ENCODE measurements around the gene ATG101. TPM values are rescaled to one million over a fixed set of nuclear protein-coding genes. Genes with fewer than 3 reads are reported as not detected.

Gene ATG101
- total and polyA plus RNA-seq, 4 donors, result 12.9 to 31.8 (median 29.4) TPM

DNA sequence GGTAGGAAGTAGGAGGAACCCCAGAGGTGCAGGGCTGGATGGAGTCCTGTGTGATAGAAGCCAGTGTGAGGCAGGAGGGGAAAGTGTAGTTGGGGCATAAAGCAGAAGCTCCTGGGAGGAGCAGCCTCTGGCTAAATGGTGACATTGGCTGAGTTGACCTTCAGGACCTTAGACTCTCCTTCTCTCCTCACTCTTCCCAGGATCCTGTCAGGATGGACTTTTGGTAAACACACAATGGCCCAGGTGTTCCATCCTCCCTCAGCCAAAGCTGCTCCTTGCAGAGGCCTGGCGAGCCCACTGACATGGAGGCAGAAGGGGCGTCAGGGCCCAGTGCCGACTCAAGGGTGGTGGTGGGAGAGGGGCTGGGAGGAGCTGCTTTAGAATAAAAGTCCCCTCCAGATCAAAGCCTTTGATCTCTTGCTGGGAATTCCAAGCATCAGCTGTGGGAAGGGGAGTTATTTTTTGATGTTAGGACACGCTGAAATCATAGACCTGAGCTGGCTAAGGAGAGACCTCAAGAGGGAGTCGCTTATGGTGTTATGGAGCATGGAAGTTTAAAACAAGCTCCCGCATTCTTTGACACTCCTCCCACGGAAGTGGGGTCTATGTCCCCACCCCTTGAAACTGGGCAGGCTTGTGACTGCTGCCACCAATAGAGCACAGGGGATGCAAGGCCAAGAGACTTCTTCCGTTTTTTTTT, 53.9 kb downstream of the ATG101 start:
- H3K27ac ChIP-seq (ENCODE audit: low read depth in 1 of 2, low read length in 2 of 2), result no peak overlapping the region
- H3K9me3 ChIP-seq (ENCODE audit: control insufficient read depth in 4 of 4, low read length in 3 of 4), result no peaks in the 10 kb centered on the region
- no peaks in the 10 kb centered on the region for H3K36me3 ChIP-seq (ENCODE audit: control insufficient read depth in 4 of 4, insufficient read depth in 3 of 4, low read depth in 1 of 4, low read length in 3 of 4)
- no peak for DNase-seq (ENCODE audit: low spot score)
- TF ChIP-seq TAF1 (conservative IDR thresholded peaks at IDR 0.05), result no peak
- TF ChIP-seq EGR1 (IDR thresholded peaks at IDR 0.05; ENCODE audit: low read depth in 2 of 2), result no peak
- no peak for TF ChIP-seq YY1 (IDR thresholded peaks at IDR 0.05)
- TF ChIP-seq, protein P1, sequence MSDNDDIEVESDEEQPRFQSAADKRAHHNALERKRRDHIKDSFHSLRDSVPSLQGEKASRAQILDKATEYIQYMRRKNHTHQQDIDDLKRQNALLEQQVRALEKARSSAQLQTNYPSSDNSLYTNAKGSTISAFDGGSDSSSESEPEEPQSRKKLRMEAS (IDR thresholded peaks at IDR 0.05), result no peak
- no peak for TF ChIP-seq NR2F2 (IDR thresholded peaks at IDR 0.05)
- TF ChIP-seq, protein P2, sequence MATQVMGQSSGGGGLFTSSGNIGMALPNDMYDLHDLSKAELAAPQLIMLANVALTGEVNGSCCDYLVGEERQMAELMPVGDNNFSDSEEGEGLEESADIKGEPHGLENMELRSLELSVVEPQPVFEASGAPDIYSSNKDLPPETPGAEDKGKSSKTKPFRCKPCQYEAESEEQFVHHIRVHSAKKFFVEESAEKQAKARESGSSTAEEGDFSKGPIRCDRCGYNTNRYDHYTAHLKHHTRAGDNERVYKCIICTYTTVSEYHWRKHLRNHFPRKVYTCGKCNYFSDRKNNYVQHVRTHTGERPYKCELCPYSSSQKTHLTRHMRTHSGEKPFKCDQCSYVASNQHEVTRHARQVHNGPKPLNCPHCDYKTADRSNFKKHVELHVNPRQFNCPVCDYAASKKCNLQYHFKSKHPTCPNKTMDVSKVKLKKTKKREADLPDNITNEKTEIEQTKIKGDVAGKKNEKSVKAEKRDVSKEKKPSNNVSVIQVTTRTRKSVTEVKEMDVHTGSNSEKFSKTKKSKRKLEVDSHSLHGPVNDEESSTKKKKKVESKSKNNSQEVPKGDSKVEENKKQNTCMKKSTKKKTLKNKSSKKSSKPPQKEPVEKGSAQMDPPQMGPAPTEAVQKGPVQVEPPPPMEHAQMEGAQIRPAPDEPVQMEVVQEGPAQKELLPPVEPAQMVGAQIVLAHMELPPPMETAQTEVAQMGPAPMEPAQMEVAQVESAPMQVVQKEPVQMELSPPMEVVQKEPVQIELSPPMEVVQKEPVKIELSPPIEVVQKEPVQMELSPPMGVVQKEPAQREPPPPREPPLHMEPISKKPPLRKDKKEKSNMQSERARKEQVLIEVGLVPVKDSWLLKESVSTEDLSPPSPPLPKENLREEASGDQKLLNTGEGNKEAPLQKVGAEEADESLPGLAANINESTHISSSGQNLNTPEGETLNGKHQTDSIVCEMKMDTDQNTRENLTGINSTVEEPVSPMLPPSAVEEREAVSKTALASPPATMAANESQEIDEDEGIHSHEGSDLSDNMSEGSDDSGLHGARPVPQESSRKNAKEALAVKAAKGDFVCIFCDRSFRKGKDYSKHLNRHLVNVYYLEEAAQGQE (IDR thresholded peaks at IDR 0.05), result no peak
- TF ChIP-seq HNF4A (conservative IDR thresholded peaks at IDR 0.05), result no peak
- H3K27me3 ChIP-seq (ENCODE audit: control insufficient read depth in 4 of 4, insufficient read depth in 4 of 4, low read length in 3 of 4), result no peaks in the 10 kb centered on the region
- no peak overlapping the region for H3K9ac ChIP-seq (ENCODE audit: low read depth in 1 of 2, low read length in 2 of 2)
- peaks cover 10 to 34% (median 28%) of the 10 kb centered on the region in 4 donors for H3K4me1 ChIP-seq (ENCODE audit: control insufficient read depth in 4 of 4, insufficient read depth in 4 of 4, low read length in 3 of 4)
- no peak overlapping the region for H3K4me3 ChIP-seq (ENCODE audit: low read depth in 1 of 3, low read length in 3 of 3)
- 85% methylated on average over 8 of the region's 8 CpGs for WGBS

DNA sequence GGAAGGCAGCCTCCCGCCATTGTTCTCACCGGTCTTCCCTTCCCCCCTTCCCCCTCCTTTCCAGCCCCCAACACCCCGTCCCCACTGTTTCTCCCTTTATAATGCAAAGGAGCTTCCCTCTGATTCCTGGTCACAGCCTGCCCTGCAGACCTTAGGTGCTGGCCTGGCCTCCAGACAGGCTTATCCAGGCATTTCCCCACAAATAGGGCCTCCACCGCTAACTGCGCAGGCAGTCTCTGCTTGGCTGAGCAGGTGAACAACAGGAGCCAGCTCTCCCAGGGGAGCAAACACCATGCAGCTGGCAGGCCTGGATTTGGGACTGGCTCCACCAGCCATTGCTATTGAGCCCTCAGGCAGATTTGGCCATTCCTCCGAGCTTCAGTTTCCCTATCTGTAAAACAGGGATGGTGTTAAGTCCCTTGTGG, 55.7 kb downstream of the ATG101 start:
- WGBS, result 84% methylated on average over 6 of the region's 6 CpGs
- TF ChIP-seq FOXA1 (IDR thresholded peaks at IDR 0.05) (no peak), JUND (IDR thresholded peaks at IDR 0.05) (no peak), NR2F2 (IDR thresholded peaks at IDR 0.05) (no peak), GABPA (IDR thresholded peaks at IDR 0.05 in 1 of 2, conservative IDR thresholded peaks at IDR 0.05 in 1 of 2) (no peak)
- TF ChIP-seq, protein P3, sequence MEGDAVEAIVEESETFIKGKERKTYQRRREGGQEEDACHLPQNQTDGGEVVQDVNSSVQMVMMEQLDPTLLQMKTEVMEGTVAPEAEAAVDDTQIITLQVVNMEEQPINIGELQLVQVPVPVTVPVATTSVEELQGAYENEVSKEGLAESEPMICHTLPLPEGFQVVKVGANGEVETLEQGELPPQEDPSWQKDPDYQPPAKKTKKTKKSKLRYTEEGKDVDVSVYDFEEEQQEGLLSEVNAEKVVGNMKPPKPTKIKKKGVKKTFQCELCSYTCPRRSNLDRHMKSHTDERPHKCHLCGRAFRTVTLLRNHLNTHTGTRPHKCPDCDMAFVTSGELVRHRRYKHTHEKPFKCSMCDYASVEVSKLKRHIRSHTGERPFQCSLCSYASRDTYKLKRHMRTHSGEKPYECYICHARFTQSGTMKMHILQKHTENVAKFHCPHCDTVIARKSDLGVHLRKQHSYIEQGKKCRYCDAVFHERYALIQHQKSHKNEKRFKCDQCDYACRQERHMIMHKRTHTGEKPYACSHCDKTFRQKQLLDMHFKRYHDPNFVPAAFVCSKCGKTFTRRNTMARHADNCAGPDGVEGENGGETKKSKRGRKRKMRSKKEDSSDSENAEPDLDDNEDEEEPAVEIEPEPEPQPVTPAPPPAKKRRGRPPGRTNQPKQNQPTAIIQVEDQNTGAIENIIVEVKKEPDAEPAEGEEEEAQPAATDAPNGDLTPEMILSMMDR (IDR thresholded peaks at IDR 0.05; ENCODE audit: low read depth, low read length, missing input control), result no peak
- TF ChIP-seq, protein P1 (IDR thresholded peaks at IDR 0.05), result no peak
- TF ChIP-seq, protein P2 (IDR thresholded peaks at IDR 0.05), result no peak
- TF ChIP-seq, protein P4, sequence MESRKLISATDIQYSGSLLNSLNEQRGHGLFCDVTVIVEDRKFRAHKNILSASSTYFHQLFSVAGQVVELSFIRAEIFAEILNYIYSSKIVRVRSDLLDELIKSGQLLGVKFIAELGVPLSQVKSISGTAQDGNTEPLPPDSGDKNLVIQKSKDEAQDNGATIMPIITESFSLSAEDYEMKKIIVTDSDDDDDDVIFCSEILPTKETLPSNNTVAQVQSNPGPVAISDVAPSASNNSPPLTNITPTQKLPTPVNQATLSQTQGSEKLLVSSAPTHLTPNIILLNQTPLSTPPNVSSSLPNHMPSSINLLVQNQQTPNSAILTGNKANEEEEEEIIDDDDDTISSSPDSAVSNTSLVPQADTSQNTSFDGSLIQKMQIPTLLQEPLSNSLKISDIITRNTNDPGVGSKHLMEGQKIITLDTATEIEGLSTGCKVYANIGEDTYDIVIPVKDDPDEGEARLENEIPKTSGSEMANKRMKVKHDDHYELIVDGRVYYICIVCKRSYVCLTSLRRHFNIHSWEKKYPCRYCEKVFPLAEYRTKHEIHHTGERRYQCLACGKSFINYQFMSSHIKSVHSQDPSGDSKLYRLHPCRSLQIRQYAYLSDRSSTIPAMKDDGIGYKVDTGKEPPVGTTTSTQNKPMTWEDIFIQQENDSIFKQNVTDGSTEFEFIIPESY (IDR thresholded peaks at IDR 0.05), result no peak
- DNase-seq (ENCODE audit: low spot score), result no peak
- Histone ChIP-seq H3K36me3 (ENCODE audit: control insufficient read depth in 4 of 4, insufficient read depth in 3 of 4, low read depth in 1 of 4, low read length in 3 of 4) (no peaks in the 10 kb centered on the region), H3K4me1 (ENCODE audit: control insufficient read depth in 4 of 4, insufficient read depth in 4 of 4, low read length in 3 of 4) (peaks cover 2 to 21% (median 13%) of the 10 kb centered on the region in 4 donors), H3K9me3 (ENCODE audit: control insufficient read depth in 4 of 4, low read length in 3 of 4) (no peaks in the 10 kb centered on the region), H3K27ac (ENCODE audit: low read depth in 1 of 2, low read length in 2 of 2) (no peak overlapping the region), H3K9ac (ENCODE audit: low read depth in 1 of 2, low read length in 2 of 2) (no peak overlapping the region), H3K27me3 (ENCODE audit: control insufficient read depth in 4 of 4, insufficient read depth in 4 of 4, low read length in 3 of 4) (no peaks in the 10 kb centered on the region), H3K4me3 (ENCODE audit: low read depth in 1 of 3, low read length in 3 of 3) (no peak overlapping the region)

Data from liver (tissue), 9 donors.